NCI-H2081 treated with DMSO at 0.1 percent for 48 hours (cell line): ENCODE results near the gene GNPAT.
"Not testable (repeated sequence)": the region's sequence is repeated elsewhere in the genome, so short reads cannot be mapped to it uniquely, and the experiment has no call there.

ENCODE experiments used
- DNase-seq: peaks from one replicate; lab custom pipeline; 2025; lab: John Stamatoyannopoulos, UW

Gene GNPAT

GRCh38 chr1:231240883-231241735, at the start of gene GNPAT:
TSS of gene GNPAT (plus strand) at chr1:231241212. CDS start at chr1:231241379, 167 bp downstream.
- DNase-seq, result no peak

- no peak for DNase-seq
Measured at GRCh38 chr1:231192620-231193163, 48.3 kb upstream of the GNPAT start.

GRCh38 chr1:231193710-231194340, 47.2 kb upstream of the GNPAT start:
- DNase-seq, result no peak

GRCh38 chr1:231194476-231194842, 46.6 kb upstream of the GNPAT start:
- DNase-seq, result no peak

- no peak for DNase-seq
Measured at GRCh38 chr1:231194843-231195516, 46.0 kb upstream of the GNPAT start.

GRCh38 chr1:231196307-231196706, 44.7 kb upstream of the GNPAT start:
- no peak for DNase-seq

GRCh38 chr1:231196728-231197127, 44.3 kb upstream of the GNPAT start:
- no peak for DNase-seq

- DNase-seq, result no peak
Measured at GRCh38 chr1:231199868-231200267, 41.1 kb upstream of the GNPAT start.

- DNase-seq, result no peak
Measured at GRCh38 chr1:231200388-231201031, 40.5 kb upstream of the GNPAT start.

- no peak for DNase-seq
Measured at GRCh38 chr1:231201375-231201978, 39.5 kb upstream of the GNPAT start.

- no peak for DNase-seq
Measured at GRCh38 chr1:231201979-231202633, 38.9 kb upstream of the GNPAT start.

- no peak for DNase-seq
Measured at GRCh38 chr1:231203259-231204057, 37.6 kb upstream of the GNPAT start.

- no peak for DNase-seq
Measured at GRCh38 chr1:231206856-231207255, 34.2 kb upstream of the GNPAT start.

GRCh38 chr1:231207437-231207836, 33.6 kb upstream of the GNPAT start:
- DNase-seq, result no peak

GRCh38 chr1:231208980-231209379, 32.0 kb upstream of the GNPAT start:
- no peak for DNase-seq

GRCh38 chr1:231209531-231209930, 31.5 kb upstream of the GNPAT start:
- DNase-seq, result no peak

- no peak for DNase-seq
Measured at GRCh38 chr1:231210126-231210525, 30.9 kb upstream of the GNPAT start.

- peak; percentile 80 for DNase-seq
Measured at GRCh38 chr1:231211005-231211857, 29.8 kb upstream of the GNPAT start.

GRCh38 chr1:231212301-231212700, 28.7 kb upstream of the GNPAT start:
- DNase-seq, result not testable (repeated sequence)
